GM21786 (cell line): ENCODE results near the gene RNF213.

Experiments used
- ATAC-seq: cut with Tn5 transposase; IDR thresholded peaks from one replicate; pipeline ENCODE4 v1.9.1; 2021; ENCODE audit not compliant: unreplicated experiment

The RNF213 gene

DNA sequence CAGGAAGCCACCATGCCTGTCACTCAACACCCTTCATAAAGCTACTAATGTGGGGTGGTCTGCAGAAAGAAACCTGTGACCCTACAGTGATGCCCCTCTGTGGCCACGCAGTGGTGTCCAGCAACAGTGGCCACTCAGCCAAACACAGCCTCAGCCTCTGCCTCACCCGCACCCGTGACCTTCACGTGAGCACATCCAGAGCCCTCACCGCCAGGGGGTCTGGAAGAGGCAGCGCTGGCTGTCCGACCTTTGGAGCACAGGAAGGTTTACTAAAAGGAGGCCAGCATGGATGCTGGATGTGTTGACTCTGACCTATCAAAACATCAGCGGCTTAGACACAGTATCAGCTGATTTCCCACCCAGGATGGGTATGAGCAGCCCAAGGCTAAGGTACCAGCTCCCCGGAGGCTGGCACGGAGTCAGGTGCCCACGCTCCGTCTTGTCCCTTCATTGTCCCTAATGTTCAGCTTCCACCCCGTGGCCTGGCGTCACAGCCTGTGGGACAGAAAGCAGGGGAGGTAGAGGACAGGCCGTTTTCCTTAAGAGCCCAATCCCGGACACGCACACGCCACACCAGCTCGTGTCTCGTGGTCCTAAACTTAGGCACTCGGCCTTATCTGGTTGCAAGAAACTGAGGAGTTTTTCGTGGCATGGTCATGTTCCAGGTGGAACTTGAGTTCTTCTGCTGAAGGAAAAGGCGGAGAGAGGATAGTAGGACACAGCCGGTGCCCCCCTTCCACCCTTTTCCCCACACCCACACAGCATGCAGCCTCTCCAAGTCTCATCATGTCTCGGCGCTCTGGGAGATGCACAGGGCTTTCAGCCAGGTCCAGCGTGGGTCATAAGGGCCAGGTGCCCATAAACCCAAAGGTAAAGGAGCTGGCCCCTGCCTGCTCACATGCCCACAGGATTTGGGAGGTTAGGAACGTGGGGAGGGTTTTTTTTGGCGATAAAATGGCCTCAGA, 104.6 kb downstream of the RNF213 start:
- ATAC-seq = no peak

GRCh38 chr17:80365983-80366382, 105.3 kb downstream of the RNF213 start:
- ATAC-seq = no peak

GRCh38 chr17:80367503-80367902, 106.9 kb downstream of the RNF213 start:
- ATAC-seq = no peak

DNA sequence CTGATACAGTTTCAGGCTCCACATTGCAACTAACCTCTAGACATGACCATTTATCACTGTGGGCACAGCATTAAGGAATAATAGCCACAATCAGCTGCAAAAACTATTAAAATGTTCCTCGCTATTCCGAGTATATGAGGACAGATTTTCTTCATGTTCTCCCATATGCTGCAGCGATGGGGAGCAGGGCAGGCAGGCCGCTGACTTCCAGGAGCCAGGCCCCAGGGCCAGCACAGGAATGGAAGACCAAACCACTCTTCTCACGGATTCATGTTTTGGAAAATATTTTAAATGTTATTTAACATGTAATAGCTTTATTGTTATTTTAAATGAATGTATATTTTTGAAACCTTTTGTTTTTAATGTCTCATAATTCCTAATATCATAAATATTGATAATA, 110.5 kb downstream of the RNF213 start:
- no peak for ATAC-seq

DNA sequence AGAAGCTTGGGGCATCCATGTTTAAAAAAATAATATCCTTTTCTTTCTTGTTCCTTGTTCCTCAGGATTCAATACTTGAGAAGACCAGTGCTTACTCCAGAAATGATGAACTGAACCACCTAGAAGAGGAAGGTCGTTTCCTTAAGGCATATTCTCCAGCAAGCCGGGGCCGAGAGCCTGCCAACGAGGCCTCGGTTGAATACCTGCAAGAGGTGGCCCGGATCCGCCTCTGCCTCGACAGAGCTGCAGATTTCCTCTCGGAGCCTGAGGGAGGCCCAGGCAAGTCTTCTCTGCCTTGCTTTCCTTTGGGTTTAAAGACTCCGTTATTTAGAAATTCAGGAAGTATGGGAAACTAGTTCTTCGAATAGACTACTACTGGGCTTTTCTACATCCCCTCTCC, 111.8 kb downstream of the RNF213 start:
- no peak for ATAC-seq

GRCh38 chr17:80372922-80373570, 112.4 kb downstream of the RNF213 start:
- no peak for ATAC-seq

DNA sequence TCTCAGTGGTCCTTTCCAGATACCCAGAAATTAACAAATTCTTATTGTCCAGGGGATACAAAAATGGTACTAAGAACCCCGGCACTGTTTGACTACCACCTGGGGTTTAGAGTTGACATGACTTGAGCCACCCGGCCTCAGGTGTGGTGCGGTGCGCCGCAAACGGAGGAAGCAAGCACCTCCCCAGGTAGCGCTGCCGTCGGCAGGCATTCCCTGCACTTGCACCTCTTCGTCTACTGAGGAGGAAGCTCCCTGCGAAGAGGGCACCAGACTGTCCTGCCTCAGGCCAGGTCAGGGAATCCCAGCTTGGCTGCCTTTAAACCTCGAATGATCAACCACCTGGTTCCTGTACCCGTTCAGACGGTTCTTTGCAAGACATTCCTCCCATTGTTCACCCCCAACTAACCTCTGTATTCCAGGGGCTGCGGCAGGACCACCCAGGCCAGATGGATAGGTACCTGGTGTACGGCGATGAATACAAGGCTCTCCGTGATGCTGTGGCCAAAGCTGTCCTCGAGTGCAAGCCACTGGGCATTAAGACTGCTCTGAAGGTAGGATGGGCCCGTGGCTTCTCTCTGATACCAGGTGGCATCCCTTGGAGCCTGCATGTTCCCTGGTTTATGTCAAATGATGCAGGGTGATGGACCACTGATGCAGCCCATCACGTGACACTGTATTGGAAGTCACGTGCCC, 113.5 kb downstream of the RNF213 start:
- ATAC-seq = no peak

DNA sequence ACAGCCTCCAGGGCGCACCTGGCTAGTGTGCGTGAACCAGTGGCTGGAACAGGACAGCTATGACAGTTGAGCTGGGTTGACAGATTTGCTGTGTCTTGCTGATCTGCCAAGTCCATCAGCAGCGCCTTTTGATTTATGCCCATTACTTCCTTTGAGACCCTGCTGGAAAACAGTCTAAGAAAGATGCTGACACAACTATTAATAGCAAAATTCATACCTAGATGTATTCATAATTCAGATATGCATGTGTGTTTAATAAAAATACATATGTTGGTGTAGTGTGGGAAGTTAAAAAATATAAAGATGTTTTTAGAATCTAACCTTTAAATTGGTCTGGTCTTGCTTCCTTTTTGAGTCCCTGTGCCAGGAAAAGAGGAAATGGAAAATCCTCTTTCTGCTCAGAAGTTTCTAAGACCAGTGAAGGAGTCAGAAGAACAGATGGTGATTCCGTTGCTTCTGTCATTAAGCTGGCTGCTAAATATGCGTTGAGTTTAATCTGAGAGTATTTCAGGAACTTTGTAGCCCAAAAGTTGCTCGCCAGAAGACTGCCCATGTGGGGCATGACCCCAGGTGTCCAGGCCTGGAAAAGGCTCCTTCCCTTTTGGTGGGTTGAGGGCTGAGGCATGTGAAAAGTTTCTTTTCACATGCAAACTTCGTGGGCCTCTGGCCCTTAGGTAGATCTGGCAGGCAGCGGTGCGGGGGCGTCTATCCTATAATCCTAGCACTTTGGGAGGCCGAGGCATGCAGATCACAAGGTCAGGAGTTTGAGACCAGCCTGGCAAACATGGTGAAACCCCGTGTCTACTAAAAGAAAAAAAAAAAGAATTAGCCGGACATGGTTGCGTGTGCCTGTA, 114.3 kb downstream of the RNF213 start:
- no peak for ATAC-seq

GRCh38 chr17:80376531-80376930, 115.9 kb downstream of the RNF213 start:
- ATAC-seq = no peak

- no peak for ATAC-seq
Measured at GRCh38 chr17:80377798-80378197, 117.1 kb downstream of the RNF213 start.

DNA sequence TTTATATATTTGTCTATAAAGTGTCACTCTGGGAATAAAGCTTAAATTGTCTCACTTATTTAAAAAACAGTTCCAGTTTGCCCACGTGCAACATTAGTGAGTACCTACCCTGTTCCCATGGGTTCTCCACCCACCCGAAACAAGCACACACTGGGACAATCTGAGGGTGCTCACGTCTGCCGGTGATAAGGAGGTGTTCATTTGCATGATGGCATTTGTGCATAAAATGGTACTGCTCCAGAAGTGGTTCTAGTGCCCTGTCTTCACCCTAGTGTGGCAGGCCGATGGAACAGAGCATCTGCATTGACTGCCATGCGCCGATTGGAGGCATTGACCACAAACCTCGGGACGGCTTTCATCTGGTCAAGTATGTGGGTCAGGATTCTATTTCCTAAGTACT, 118.7 kb downstream of the RNF213 start:
- no peak for ATAC-seq

GRCh38 chr17:80380068-80380467, 119.4 kb downstream of the RNF213 start:
- ATAC-seq = no peak

DNA sequence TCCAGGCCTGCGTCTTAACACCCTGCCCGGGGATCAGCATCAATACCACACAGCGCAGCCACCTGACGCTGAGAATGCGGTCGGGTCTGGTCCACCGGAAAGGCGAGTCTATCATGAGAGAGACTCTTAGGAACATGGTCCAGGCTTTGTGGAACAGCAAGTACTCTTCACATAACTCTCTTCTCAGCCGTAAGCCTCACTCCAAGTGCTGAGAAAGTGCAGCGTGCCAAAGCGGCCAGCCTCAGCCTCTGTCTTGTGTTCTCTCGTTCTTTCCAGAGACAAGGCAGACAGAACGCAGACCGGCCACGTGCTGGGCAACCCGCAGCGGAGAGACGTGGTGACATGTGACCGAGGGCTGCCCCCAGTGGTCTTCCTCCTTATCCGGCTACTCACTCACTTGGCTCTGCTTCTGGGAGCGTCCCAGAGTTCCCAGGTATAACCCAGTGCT, 119.9 kb downstream of the RNF213 start:
- no peak for ATAC-seq

GRCh38 chr17:80381416-80381923, 120.8 kb downstream of the RNF213 start:
- no peak for ATAC-seq

DNA sequence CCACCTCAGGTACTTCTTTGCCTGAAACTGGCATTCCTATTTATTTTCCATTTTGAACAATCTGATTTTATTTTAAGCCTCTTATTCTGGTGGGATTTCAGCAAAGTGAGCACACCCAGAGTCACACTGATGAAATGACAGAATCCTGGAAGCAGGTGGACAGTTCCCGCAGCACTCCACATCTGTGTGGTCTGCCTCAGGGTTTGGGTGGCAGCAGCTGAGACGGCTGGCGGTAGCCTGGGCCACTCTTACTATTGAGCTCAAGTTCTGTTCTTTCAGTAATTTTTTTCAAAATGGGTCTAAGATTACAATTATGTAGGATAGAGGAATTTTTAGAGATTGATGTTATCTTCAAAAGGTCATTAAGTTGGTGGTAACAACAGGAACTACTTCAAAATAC, 121.8 kb downstream of the RNF213 start:
- no peak for ATAC-seq

- no peak for ATAC-seq
Measured at GRCh38 chr17:80382956-80383355, 122.3 kb downstream of the RNF213 start.

DNA sequence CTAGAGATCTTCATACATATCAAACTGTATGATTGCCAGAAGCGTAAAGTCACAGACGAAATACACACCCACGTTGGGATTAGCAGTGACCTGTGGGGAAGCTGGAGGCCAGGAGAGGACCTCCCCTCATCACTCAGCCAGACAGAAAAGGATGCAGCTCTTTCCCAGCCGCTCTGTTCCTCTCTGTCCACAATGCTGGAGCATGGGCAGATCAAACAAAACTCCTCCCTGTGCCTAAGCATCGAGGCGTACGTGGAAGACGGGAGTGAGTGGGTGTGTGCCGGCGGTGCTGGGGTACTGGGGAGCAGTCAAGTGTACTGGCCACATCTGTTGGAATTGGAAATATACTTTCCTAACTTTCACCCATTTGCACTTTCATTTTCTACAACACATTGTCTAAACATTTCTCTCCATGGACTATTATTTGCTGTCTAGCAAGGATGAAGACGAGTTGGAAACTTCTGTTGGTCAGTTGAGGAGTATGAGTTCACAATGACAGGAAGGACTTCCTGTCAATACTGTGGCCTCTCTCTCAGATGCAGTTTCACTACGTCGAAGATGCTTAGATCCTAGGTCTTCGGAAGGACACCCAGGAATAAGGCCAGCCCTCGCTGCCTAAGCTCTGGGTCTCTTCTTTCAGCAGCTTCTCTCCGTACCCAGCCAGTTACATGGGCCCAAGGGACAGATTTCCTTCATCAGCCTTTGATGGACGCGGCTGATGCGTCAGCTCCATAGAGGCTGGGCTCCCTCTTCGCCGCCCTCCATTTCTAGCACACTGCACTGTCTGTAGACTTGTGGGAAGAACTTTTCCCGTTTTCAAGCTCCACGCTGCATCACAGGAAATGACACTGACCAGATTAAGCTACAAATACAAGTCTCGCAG, 123.7 kb downstream of the RNF213 start:
- ATAC-seq = no peak

DNA sequence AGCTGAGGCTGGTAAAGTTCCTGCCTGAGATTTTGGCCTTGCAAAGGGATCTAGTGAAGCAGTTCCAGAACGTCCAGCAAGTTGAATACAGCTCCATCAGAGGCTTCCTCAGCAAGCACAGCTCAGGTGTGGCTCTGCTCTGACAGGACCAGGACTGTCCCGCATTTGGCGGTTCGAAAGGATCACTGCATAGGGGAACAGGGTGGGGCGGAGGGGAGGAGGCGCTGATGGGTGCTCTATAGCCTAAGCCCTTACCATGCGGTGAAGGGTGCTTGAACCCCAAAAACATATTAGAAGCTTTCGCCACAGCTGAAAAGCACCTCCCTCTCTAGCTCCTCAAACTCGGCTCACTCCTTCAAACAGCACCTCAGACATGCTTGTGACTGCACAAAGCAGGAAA, 124.4 kb downstream of the RNF213 start:
- no peak for ATAC-seq

DNA sequence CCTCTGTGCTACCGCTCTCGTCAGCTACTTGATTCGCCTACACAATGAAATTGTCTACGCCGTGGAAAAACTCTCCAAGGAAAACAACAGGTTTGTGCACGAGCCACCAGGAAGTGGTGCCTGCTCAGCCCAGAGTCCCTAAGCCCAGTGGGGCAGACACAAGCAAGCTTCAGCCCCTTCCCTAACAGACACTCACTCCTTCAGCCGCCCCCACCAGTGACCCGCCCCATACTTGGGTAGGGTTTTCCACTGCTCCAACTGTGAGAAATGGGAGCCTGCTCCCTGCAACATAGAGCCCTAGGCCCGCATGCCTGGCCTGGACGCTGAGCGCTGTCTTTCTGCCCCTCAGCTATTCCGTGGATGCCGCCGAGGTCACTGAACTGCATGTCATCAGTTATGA, 125.7 kb downstream of the RNF213 start:
- no peak for ATAC-seq

DNA sequence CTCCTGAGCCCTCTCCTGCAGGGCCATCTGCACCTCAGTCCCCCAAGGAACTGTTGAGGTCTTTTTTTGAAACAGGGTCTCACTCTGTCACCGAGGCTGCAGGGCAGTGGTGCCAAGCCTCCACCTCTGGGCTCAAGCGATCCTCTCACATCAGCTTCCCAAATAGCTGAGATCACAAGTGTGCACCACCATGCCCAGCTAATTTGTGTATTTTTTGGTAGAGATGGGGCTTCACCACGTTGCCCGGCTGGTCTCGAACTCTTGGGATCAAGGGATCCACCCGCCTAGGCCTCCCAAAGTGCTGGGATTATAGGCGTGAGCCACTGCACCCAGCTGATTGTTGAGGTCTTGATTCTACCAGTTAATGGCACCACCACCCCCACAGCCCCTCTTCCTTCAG, 126.4 kb downstream of the RNF213 start:
- ATAC-seq = no peak
